Heart left ventricle (tissue), 11 donors: ENCODE measurements around the gene AGT. TPM values are rescaled to one million over a fixed set of nuclear protein-coding genes. Genes with fewer than 3 reads are reported as not detected.

Experiments
- polyA plus RNA-seq, 2 donors: library from polyadenylated mRNA; stranded (reverse); fragments of 200-250 nt; gene quantifications; one replicate each; pipeline ENCODE4 v1.2.3, GENCODE V29; 2013
- total RNA-seq, 9 donors: library from RNA; depleted of rRNA in 2 of 9; stranded (reverse); fragments of >200 nt in 2 of 9; fragmentation: NEBNext Ultra II Directional in 3 of 9; extraction: Animal tissue kit (Norgen Biotek cat#: 25700) in 3 of 9; gene quantifications; one replicate each; pipeline versions ENCODE4 v1.1.0 to v1.2.4, GENCODE V29; 2016 to 2023
- donor health status: ischemic (EF 13 %, LVEDD 7.1; RV severe dilation, severe dysfunction).
- donor health status: healthy with polysubstance abuse.
- donor health status: DM: no; HTN: yes; CAD: no.
- donor health status: DM: no; HTN: no; CAD: no.
- donor health status: ischemic (EF 25% LVEDD 5.7; RV mildly dilated, moderate dysfunction).
- donor health status: healthy.
- donor health status: DM: yes; HTN: yes; CAD: no.
- donor health status: PGD.
- donor health status: nonischemic (EF 23%, LVEDD 6.1; RV moderate dilation, normal function).

Gene AGT
- total and polyA plus RNA-seq, 11 donors, result 37.1 to 182 (median 69.8) TPM

Other genes with a start within 250 kb of the AGT start
- 10 to 100 TPM; 22.8 to 31.4 (median 25.3) TPM for gene COG2, start 71.6 kb downstream of the AGT start, total RNA-seq
- 10 to 100 TPM in 1 of 2 donors, 1 to 10 TPM in 1; 9.2 to 18.3 TPM for gene COG2, start 71.6 kb downstream of the AGT start, polyA plus RNA-seq
- under 1 TPM in 3 of 9 donors, not detected in 6; 0.12 to 0.31 (median 0.22) TPM for gene CAPN9, start 33.3 kb upstream of the AGT start, total RNA-seq
- under 1 TPM in 1 of 2 donors, not detected in 1; 0.04 TPM for gene CAPN9, start 33.3 kb upstream of the AGT start, polyA plus RNA-seq
- 100 to 1,000 TPM in 1 of 9 donors, 10 to 100 TPM in 8; 29.7 to 145 (median 63.8) TPM for gene C1orf198, start 154.4 kb upstream of the AGT start, total RNA-seq
- 10 to 100 TPM; 23.1 to 72.8 TPM for gene C1orf198, start 154.4 kb upstream of the AGT start, polyA plus RNA-seq